GM21526 (cell line): Measurements from ENCODE around the gene GALNTL6.
A peak's percentile ranks its signal among the peaks of the same experiment; 100 is the strongest.
"Not testable (repeated sequence)": the region's sequence is repeated elsewhere in the genome, so short reads cannot be mapped to it uniquely, and the experiment has no call there.

ENCODE experiments used
- ATAC-seq: cut with Tn5 transposase; IDR thresholded peaks from one replicate; pipeline ENCODE4 v1.9.1; 2021; ENCODE audit warnings: moderate library complexity; ENCODE audit not compliant: unreplicated experiment, low FRiP score

GALNTL6 gene

GRCh38 chr4:172996571-172997216, 1183.5 kb downstream of the GALNTL6 start:
- no peak for ATAC-seq

GRCh38 chr4:172997217-172997609, 1184.0 kb downstream of the GALNTL6 start:
- ATAC-seq = peak; percentile 55

GRCh38 chr4:172997856-172998255, 1184.7 kb downstream of the GALNTL6 start:
- ATAC-seq = no peak

GRCh38 chr4:172998527-172999469, 1185.6 kb downstream of the GALNTL6 start:
- no peak for ATAC-seq

- no peak for ATAC-seq
Observed at GRCh38 chr4:173001571-173001970, 1188.4 kb downstream of the GALNTL6 start.

GRCh38 chr4:173002830-173003561, 1189.8 kb downstream of the GALNTL6 start:
- no peak for ATAC-seq

GRCh38 chr4:173005912-173006633, 1192.9 kb downstream of the GALNTL6 start:
- ATAC-seq = no peak

GRCh38 chr4:173008436-173008835, 1195.2 kb downstream of the GALNTL6 start:
- no peak for ATAC-seq

- no peak for ATAC-seq
Observed at GRCh38 chr4:173009129-173009823, 1196.1 kb downstream of the GALNTL6 start.

- ATAC-seq = no peak
Observed at GRCh38 chr4:173012608-173013007, 1199.4 kb downstream of the GALNTL6 start.

GRCh38 chr4:173013232-173013930, 1200.2 kb downstream of the GALNTL6 start:
- no peak for ATAC-seq

GRCh38 chr4:173014113-173014558, 1200.9 kb downstream of the GALNTL6 start:
- no peak for ATAC-seq

GRCh38 chr4:173014836-173015235, 1201.6 kb downstream of the GALNTL6 start:
- no peak for ATAC-seq

GRCh38 chr4:173017802-173018201, 1204.6 kb downstream of the GALNTL6 start:
- no peak for ATAC-seq

- no peak for ATAC-seq
Observed at GRCh38 chr4:173018446-173018845, 1205.2 kb downstream of the GALNTL6 start.

GRCh38 chr4:173019664-173020063, 1206.5 kb downstream of the GALNTL6 start:
- no peak for ATAC-seq

GRCh38 chr4:173021746-173022573, 1208.8 kb downstream of the GALNTL6 start:
- not testable (repeated sequence) for ATAC-seq

GRCh38 chr4:173024203-173024602, 1211.0 kb downstream of the GALNTL6 start:
- ATAC-seq = no peak
